WERI-Rb-1 (cell line): ENCODE results near the gene TM4SF20.

Source experiments
- DNase-seq: peaks from one replicate; pipeline ENCODE4 v3.0.0-alpha.2; 2020
- H3K27ac ChIP-seq: fragments of 250-450 bp; sonication (Bioruptor Pico); 2 replicates; pipeline ENCODE4 v1.5.1; 2020; ENCODE audit warnings: mild to moderate bottlenecking, moderate library complexity
- H3K27me3 ChIP-seq: fragments of 250-450 bp; sonication (Bioruptor Pico); 2 replicates; pipeline ENCODE4 v1.5.1; 2021; ENCODE audit warnings: mild to moderate bottlenecking, low read depth, moderate library complexity; ENCODE audit not compliant: insufficient read depth, severe bottlenecking
- H3K36me3 ChIP-seq: fragments of 250-450 bp; sonication (Bioruptor Pico); 2 replicates; pipeline ENCODE4 v1.5.1; 2020; ENCODE audit warnings: mild to moderate bottlenecking, moderate library complexity
- H3K4me3 ChIP-seq: 2 replicates; pipeline ENCODE4 v1.5.1; 2011; ENCODE audit warnings: low read depth, mild to moderate bottlenecking, control low read depth, low read length
- H3K9me3 ChIP-seq: fragments of 250-450 bp; sonication (Bioruptor Pico); 2 replicates; pipeline ENCODE4 v1.5.1; 2021; ENCODE audit warnings: mild to moderate bottlenecking, moderate library complexity; ENCODE audit not compliant: severe bottlenecking
- TF ChIP-seq, protein P1 (sequence below): IDR thresholded peaks from 2 replicates; pipeline ENCODE4 v1.5.1; 2011; ENCODE audit warnings: low read depth, mild to moderate bottlenecking, control low read depth, inconsistent platforms, low read length

TM4SF20 gene

DNA sequence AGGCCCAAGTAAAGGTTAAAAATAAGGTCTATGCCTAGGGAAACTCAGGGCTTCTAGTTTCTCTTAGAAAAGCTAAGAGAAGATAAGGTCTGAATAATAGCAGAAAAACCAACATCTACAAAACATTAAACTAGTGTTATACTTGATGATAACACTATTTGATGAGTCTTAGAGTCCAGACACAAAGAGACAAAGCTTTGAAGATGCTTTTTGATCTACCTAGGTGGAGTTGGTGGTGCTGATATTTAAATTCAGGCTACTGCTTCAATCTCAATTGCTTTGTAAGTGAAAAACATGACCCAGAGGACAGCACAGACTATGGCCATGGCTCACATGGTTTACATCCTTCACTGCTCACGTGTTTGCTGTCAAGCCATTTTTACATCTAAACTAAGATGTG lies 65.8 kb downstream of the TM4SF20 start:
- Histone ChIP-seq H3K36me3 (no peaks in the 10 kb centered on the region), H3K9me3 (no peaks in the 10 kb centered on the region), H3K27me3 (no peaks in the 10 kb centered on the region), H3K4me3 (no peak overlapping the region), H3K27ac (no peak overlapping the region)
- DNase-seq, result no peak
- TF ChIP-seq, protein P1, sequence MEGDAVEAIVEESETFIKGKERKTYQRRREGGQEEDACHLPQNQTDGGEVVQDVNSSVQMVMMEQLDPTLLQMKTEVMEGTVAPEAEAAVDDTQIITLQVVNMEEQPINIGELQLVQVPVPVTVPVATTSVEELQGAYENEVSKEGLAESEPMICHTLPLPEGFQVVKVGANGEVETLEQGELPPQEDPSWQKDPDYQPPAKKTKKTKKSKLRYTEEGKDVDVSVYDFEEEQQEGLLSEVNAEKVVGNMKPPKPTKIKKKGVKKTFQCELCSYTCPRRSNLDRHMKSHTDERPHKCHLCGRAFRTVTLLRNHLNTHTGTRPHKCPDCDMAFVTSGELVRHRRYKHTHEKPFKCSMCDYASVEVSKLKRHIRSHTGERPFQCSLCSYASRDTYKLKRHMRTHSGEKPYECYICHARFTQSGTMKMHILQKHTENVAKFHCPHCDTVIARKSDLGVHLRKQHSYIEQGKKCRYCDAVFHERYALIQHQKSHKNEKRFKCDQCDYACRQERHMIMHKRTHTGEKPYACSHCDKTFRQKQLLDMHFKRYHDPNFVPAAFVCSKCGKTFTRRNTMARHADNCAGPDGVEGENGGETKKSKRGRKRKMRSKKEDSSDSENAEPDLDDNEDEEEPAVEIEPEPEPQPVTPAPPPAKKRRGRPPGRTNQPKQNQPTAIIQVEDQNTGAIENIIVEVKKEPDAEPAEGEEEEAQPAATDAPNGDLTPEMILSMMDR, result no peak

DNA sequence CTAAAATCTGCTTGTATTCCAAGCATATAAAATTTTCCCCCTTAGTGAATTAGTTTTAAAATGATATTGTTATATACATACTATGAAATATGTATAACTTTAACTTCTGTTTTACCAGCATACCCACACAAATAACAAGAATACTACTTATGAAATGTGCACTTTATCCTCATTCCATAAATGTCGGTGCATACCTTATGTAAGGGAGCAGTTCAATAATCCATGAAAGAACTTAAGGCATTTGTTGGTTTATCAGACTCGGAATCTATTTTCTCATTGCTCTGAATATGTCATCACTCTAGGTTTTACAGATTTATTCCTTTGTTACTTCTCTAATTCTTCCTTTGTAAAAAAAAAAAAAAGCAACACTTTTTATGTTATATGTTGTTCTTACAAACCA lies 66.5 kb downstream of the TM4SF20 start:
- Histone ChIP-seq H3K27me3 (no peaks in the 10 kb centered on the region), H3K36me3 (no peaks in the 10 kb centered on the region), H3K9me3 (no peaks in the 10 kb centered on the region), H3K27ac (no peak overlapping the region), H3K4me3 (no peak overlapping the region)
- DNase-seq, result no peak
- TF ChIP-seq, protein P1, result no peak
